Caco-2 (cell line): Measurements from ENCODE around the gene BIRC5. TPM values are rescaled to one million over a fixed set of nuclear protein-coding genes. Genes with fewer than 3 reads are reported as not detected.

ENCODE experiments used
- BruUV-seq: library from RNA; stranded (reverse); fragments of 400-500 nt; replicated peaks from 2 replicates; lab custom pipeline; 2021; lab: Mats Ljungman, UMichigan
- CTCF ChIA-PET: fragments of 300-600 bp; sonication (Branson Sonifier 250); formaldehyde crosslinking; loops from one replicate; lab custom pipeline; 2022; ENCODE audit warnings: antibody characterized with exemption; lab: Charles Lee
- POLR2A ChIA-PET: fragments of 300-600 bp; sonication (Branson Sonifier 250); formaldehyde crosslinking; loops from one replicate; lab custom pipeline; 2022; ENCODE audit warnings: antibody characterized with exemption; lab: Charles Lee
- DNase-seq, 2 experiments: peaks; one replicate each; pipeline versions ENCODE4 v3.0.0 to v3.0.0-alpha.2; 2020 to 2022
- H3K27me3 ChIP-seq: replicated peaks from 2 replicates; pipeline ENCODE4 v1.6.0; 2011; ENCODE audit warnings: low read length; ENCODE audit not compliant: control insufficient read depth, insufficient read depth
- H3K36me3 ChIP-seq: 2 replicates; pipeline ENCODE4 v1.5.1; 2011; ENCODE audit warnings: low read length; ENCODE audit not compliant: control insufficient read depth, insufficient read depth
- H3K4me1 ChIP-seq: fragments of 250-450 bp; sonication (Bioruptor Pico); 2 replicates; pipeline ENCODE4 v1.5.1; 2020; ENCODE audit warnings: mild to moderate bottlenecking
- H3K4me3 ChIP-seq: 2 replicates; pipeline ENCODE4 v1.5.1; 2011; ENCODE audit warnings: low read depth, mild to moderate bottlenecking, control low read depth, low read length
- H3K9me3 ChIP-seq: fragments of 250-450 bp; sonication (Bioruptor Pico); 2 replicates; pipeline ENCODE4 v1.5.1; 2020; ENCODE audit warnings: mild to moderate bottlenecking, moderate library complexity
- H3K27ac Mint-ChIP-seq: one replicate; pipeline ENCODE4 v1.8.0; 2022; ENCODE audit warnings: mixed read lengths; ENCODE audit not compliant: unreplicated experiment
- H3K27me3 Mint-ChIP-seq: one replicate; pipeline ENCODE4 v1.8.0; 2022; ENCODE audit warnings: mixed read lengths; ENCODE audit not compliant: insufficient read depth, unreplicated experiment
- H3K36me3 Mint-ChIP-seq: one replicate; pipeline ENCODE4 v1.8.0; 2022; ENCODE audit warnings: mild to moderate bottlenecking, mixed read lengths; ENCODE audit not compliant: insufficient read depth, unreplicated experiment
- H3K4me1 Mint-ChIP-seq: one replicate; pipeline ENCODE4 v1.8.0; 2022; ENCODE audit warnings: low read depth, mixed read lengths; ENCODE audit not compliant: unreplicated experiment
- H3K4me3 Mint-ChIP-seq: one replicate; pipeline ENCODE4 v1.8.0; 2022; ENCODE audit warnings: mild to moderate bottlenecking, moderate library complexity, mixed read lengths; ENCODE audit not compliant: unreplicated experiment
- H3K9me3 Mint-ChIP-seq: one replicate; pipeline ENCODE4 v1.8.0; 2022; ENCODE audit warnings: mixed read lengths; ENCODE audit not compliant: unreplicated experiment
- CTCF ChIP-seq, 2 experiments: fragments of 200-600 bp in 1 of 2; IDR thresholded peaks; 1 replicate in 1 of 2; 2 replicates in 1 of 2; pipeline versions ENCODE4 v1.5.1 to v1.8.0; 2011 to 2022; ENCODE audit warnings: antibody characterized with exemption in 1 of 2, control low read depth in 1 of 2, inconsistent platforms in 1 of 2, low read depth in 1 of 2, low read length in 1 of 2, mild to moderate bottlenecking in 1 of 2, moderate library complexity in 1 of 2; ENCODE audit not compliant: insufficient read depth in 1 of 2, severe bottlenecking in 1 of 2, unreplicated experiment in 1 of 2
- intact Hi-C: fragments of 100-400 bp; cut with micrococcal nuclease; formaldehyde crosslinking; loops from one replicate; pipeline ENCODE4 v1.10.0; 2022; ENCODE audit not compliant: unreplicated experiment
- total RNA-seq: library from RNA; stranded (reverse); gene quantifications from 2 replicates; pipeline ENCODE4 v1.2.3, GENCODE V29; 2022

BIRC5 gene
- total RNA-seq, 1 experiment from 2014 or later, result 88.8 TPM

- POLR2A ChIA-PET, result interaction anchor here (1.0 kb wide), 1 partner anchor 18 kb away, joined by 3 read pairs; the partner anchor contains the start of genes AFMID and TK1
- Histone ChIP-seq H3K4me3 (no peak overlapping the region), H3K36me3 (peaks cover 2% of the 10 kb centered on the region), H3K4me1 (no peaks in the 10 kb centered on the region), H3K9me3 (no peaks in the 10 kb centered on the region), H3K27me3 (no peaks in the 10 kb centered on the region)
- H3K36me3 Mint-ChIP-seq, result peaks cover 4% of the 10 kb centered on the region
- intact Hi-C loops, result no loop called here
- H3K4me1 Mint-ChIP-seq, result no peaks in the 10 kb centered on the region
- no peak overlapping the region for H3K27ac Mint-ChIP-seq
- CTCF ChIA-PET, result interaction anchor here (1.7 to 2.9 kb wide), 2 partner anchors 19 to 29 kb away, joined by 4 to 9 read pairs; partner anchors contain the start of genes AFMID and TK1
- H3K4me3 Mint-ChIP-seq, result no peak overlapping the region
- no TSS peak for BruUV-seq
- no peak for TF ChIP-seq CTCF (IDR thresholded peaks at IDR 0.05; ENCODE audit: insufficient read depth in 1 of 2, low read depth in 1 of 2, low read length in 1 of 2, severe bottlenecking in 1 of 2, unreplicated experiment in 1 of 2)
- H3K27me3 Mint-ChIP-seq, result no peaks in the 10 kb centered on the region
- no peak for DNase-seq
- H3K9me3 Mint-ChIP-seq, result no peaks in the 10 kb centered on the region
Measured at GRCh38 chr17:78205124-78205775, 8.8 kb upstream of the BIRC5 start.

- no peak for TF ChIP-seq CTCF (IDR thresholded peaks at IDR 0.05; ENCODE audit: insufficient read depth in 1 of 2, low read depth in 1 of 2, low read length in 1 of 2, severe bottlenecking in 1 of 2, unreplicated experiment in 1 of 2)
- H3K4me3 Mint-ChIP-seq, result no peak overlapping the region
- DNase-seq, result no peak
- no peak overlapping the region for H3K4me3 ChIP-seq
- H3K36me3 ChIP-seq, result no peaks in the 10 kb centered on the region; the same call in 1 of the 2 replicates
- H3K4me1 Mint-ChIP-seq, result no peaks in the 10 kb centered on the region
- BruUV-seq, result no TSS peak
- no peaks in the 10 kb centered on the region for H3K27me3 ChIP-seq
- H3K4me1 ChIP-seq, result no peaks in the 10 kb centered on the region
- H3K27ac Mint-ChIP-seq, result no peak overlapping the region
- peaks cover 6% of the 10 kb centered on the region for H3K36me3 Mint-ChIP-seq
- H3K9me3 Mint-ChIP-seq, result no peaks in the 10 kb centered on the region
- POLR2A ChIA-PET, result no interaction called here
- intact Hi-C loops, result no loop called here
- no peaks in the 10 kb centered on the region for H3K9me3 ChIP-seq
- CTCF ChIA-PET, result interaction anchor here (0.7 to 1.7 kb wide), 4 partner anchors 20 to 140 kb away, joined by 4 to 5 read pairs (median 4); partner anchors contain the start of gene TK1
- H3K27me3 Mint-ChIP-seq, result no peaks in the 10 kb centered on the region
Measured at GRCh38 chr17:78206298-78206697, 7.8 kb upstream of the BIRC5 start.

- Mint-ChIP-seq H3K4me1 (no peaks in the 10 kb centered on the region), H3K27ac (no peak overlapping the region), H3K4me3 (no peak overlapping the region), H3K9me3 (no peaks in the 10 kb centered on the region), H3K27me3 (no peaks in the 10 kb centered on the region), H3K36me3 (peaks cover 6% of the 10 kb centered on the region)
- Histone ChIP-seq H3K4me1 (no peaks in the 10 kb centered on the region), H3K27me3 (no peaks in the 10 kb centered on the region), H3K4me3 (no peak overlapping the region), H3K36me3 (no peaks in the 10 kb centered on the region; the same call in none of the 2 replicates), H3K9me3 (no peaks in the 10 kb centered on the region)
- TF ChIP-seq CTCF (IDR thresholded peaks at IDR 0.05; ENCODE audit: insufficient read depth in 1 of 2, low read depth in 1 of 2, low read length in 1 of 2, severe bottlenecking in 1 of 2, unreplicated experiment in 1 of 2), result no peak
- no TSS peak for BruUV-seq
- ChIA-PET POLR2A (interaction anchor here (0.5 kb wide), 1 partner anchor 108 kb away, joined by 8 read pairs; no protein-coding TSS in a partner anchor), CTCF (no interaction called here)
- intact Hi-C loops, result no loop called here
- no peak for DNase-seq
Measured at GRCh38 chr17:78208486-78208885, 5.6 kb upstream of the BIRC5 start.
